HEK293 (cell line): ENCODE measurements around the gene RASAL2.

Source experiments
- CTCF ChIA-PET: fragments of 350-600 bp; formaldehyde crosslinking; extraction: SDS; loops from one replicate; lab custom pipeline; 2021; ENCODE audit warnings: antibody characterized with exemption; lab: Yijun Ruan, JAX
- POLR2A ChIA-PET: fragments of 300-600 bp; formaldehyde crosslinking; extraction: SDS; loops from one replicate; lab custom pipeline; 2020; ENCODE audit warnings: antibody characterized with exemption, inconsistent platforms; lab: Yijun Ruan, JAX
- H3K27ac ChIP-seq: fragments of 200-500 bp; sonication (Bioruptor generic); 2 replicates; pipeline ENCODE4 v1.5.1; 2014; ENCODE audit warnings: low read depth, low read length, control low read depth, inconsistent platforms; ENCODE audit errors: extremely low read depth
- H3K36me3 ChIP-seq, 2 experiments: fragments of 200-500 bp in 1 of 2; sonication (Bioruptor generic) in 1 of 2; 1 replicate in 1 of 2; 2 replicates in 1 of 2; pipeline ENCODE4 v1.5.1; 2014 to 2017; ENCODE audit warnings: inconsistent platforms in 2 of 2, low read length in 2 of 2; ENCODE audit not compliant: control insufficient read depth in 2 of 2, insufficient read depth in 1 of 2
- H3K4me1 ChIP-seq: fragments of 200-500 bp; sonication (Bioruptor generic); 2 replicates; pipeline ENCODE4 v1.5.1; 2014; ENCODE audit warnings: mild to moderate bottlenecking, low read length, inconsistent platforms; ENCODE audit not compliant: control insufficient read depth, insufficient read depth
- H3K4me3 ChIP-seq: 2 replicates; pipeline ENCODE4 v1.5.1; 2011; ENCODE audit warnings: low read depth, mild to moderate bottlenecking, control low read depth, low read length, moderate library complexity
- H3K9me3 ChIP-seq: fragments of 200-500 bp; sonication (Bioruptor generic); 2 replicates; pipeline ENCODE4 v1.5.1; 2014; ENCODE audit warnings: low read depth, low read length, inconsistent platforms; ENCODE audit not compliant: control insufficient read depth, insufficient read depth
- GLI4 ChIP-seq: fragments of 450-650 bp; formaldehyde crosslinking; IDR thresholded peaks from 2 replicates; pipeline ENCODE4 v1.5.1; 2016; ENCODE audit warnings: missing biosample characterization, missing genetic modification characterization
- GLIS1 ChIP-seq: fragments of 450-650 bp; formaldehyde crosslinking; IDR thresholded peaks from 2 replicates; pipeline ENCODE4 v1.5.1; 2016; ENCODE audit warnings: missing biosample characterization, missing genetic modification characterization
- KLF16 ChIP-seq: fragments of 450-650 bp; formaldehyde crosslinking; IDR thresholded peaks from 2 replicates; pipeline ENCODE4 v1.5.1; 2017; ENCODE audit warnings: missing biosample characterization, missing genetic modification characterization
- KLF7 ChIP-seq: fragments of 450-650 bp; formaldehyde crosslinking; IDR thresholded peaks from 2 replicates; pipeline ENCODE4 v1.5.1; 2016; ENCODE audit warnings: missing biosample characterization, missing genetic modification characterization, borderline replicate concordance
- OSR2 ChIP-seq: fragments of 450-650 bp; formaldehyde crosslinking; IDR thresholded peaks from 2 replicates; pipeline ENCODE4 v1.5.1; 2016; ENCODE audit warnings: missing biosample characterization, missing genetic modification characterization
- PRDM10 ChIP-seq: fragments of 450-650 bp; formaldehyde crosslinking; IDR thresholded peaks from 2 replicates; pipeline ENCODE4 v1.5.1; 2016; ENCODE audit warnings: missing biosample characterization, missing genetic modification characterization
- SP2 ChIP-seq: fragments of 450-650 bp; formaldehyde crosslinking; IDR thresholded peaks from 2 replicates; pipeline ENCODE4 v1.5.1; 2016; ENCODE audit warnings: missing biosample characterization, missing genetic modification characterization
- SP3 ChIP-seq: fragments of 450-650 bp; formaldehyde crosslinking; IDR thresholded peaks from 2 replicates; pipeline ENCODE4 v1.5.1; 2016; ENCODE audit warnings: missing biosample characterization, missing genetic modification characterization
- WT1 ChIP-seq: fragments of 450-650 bp; formaldehyde crosslinking; IDR thresholded peaks from 2 replicates; pipeline ENCODE4 v1.5.1; 2016; ENCODE audit warnings: missing biosample characterization, missing genetic modification characterization
- ZBTB6 ChIP-seq: fragments of 450-650 bp; formaldehyde crosslinking; IDR thresholded peaks from 2 replicates; pipeline ENCODE4 v1.5.1; 2017; ENCODE audit warnings: missing biosample characterization, missing genetic modification characterization
- ZBTB7A ChIP-seq: fragments of 450-650 bp; formaldehyde crosslinking; IDR thresholded peaks from 2 replicates; pipeline ENCODE4 v1.5.1; 2016; ENCODE audit warnings: low read depth, missing biosample characterization, missing genetic modification characterization
- ZEB2 ChIP-seq: fragments of 450-650 bp; formaldehyde crosslinking; IDR thresholded peaks from 2 replicates; pipeline ENCODE4 v1.5.1; 2016; ENCODE audit warnings: missing biosample characterization, missing genetic modification characterization
- ZFHX2 ChIP-seq: fragments of 450-650 bp; formaldehyde crosslinking; conservative IDR thresholded peaks from 2 replicates; pipeline ENCODE4 v1.5.1; 2016; ENCODE audit warnings: missing biosample characterization, missing genetic modification characterization
- ZFP69B ChIP-seq: fragments of 450-650 bp; formaldehyde crosslinking; IDR thresholded peaks from 2 replicates; pipeline ENCODE4 v1.5.1; 2016; ENCODE audit warnings: missing biosample characterization, missing genetic modification characterization
- ZNF266 ChIP-seq: fragments of 450-650 bp; formaldehyde crosslinking; IDR thresholded peaks from 2 replicates; pipeline ENCODE4 v1.5.1; 2016; ENCODE audit warnings: missing biosample characterization, missing genetic modification characterization, low read depth
- ZNF335 ChIP-seq: fragments of 450-650 bp; formaldehyde crosslinking; conservative IDR thresholded peaks from 2 replicates; pipeline ENCODE4 v1.5.1; 2016; ENCODE audit warnings: missing biosample characterization, missing genetic modification characterization
- ZNF423 ChIP-seq: fragments of 450-650 bp; formaldehyde crosslinking; IDR thresholded peaks from 2 replicates; pipeline ENCODE4 v1.5.1; 2016; ENCODE audit warnings: missing biosample characterization, missing genetic modification characterization
- ZNF629 ChIP-seq: fragments of 450-650 bp; formaldehyde crosslinking; IDR thresholded peaks from 2 replicates; pipeline ENCODE4 v1.5.1; 2017; ENCODE audit warnings: missing biosample characterization, missing genetic modification characterization
- ZNF664 ChIP-seq: fragments of 450-650 bp; formaldehyde crosslinking; IDR thresholded peaks from 2 replicates; pipeline ENCODE4 v1.5.1; 2016; ENCODE audit warnings: missing biosample characterization, missing genetic modification characterization
- ZNF747 ChIP-seq: fragments of 450-650 bp; formaldehyde crosslinking; IDR thresholded peaks from 2 replicates; pipeline ENCODE4 v1.5.1; 2016; ENCODE audit warnings: missing biosample characterization, missing genetic modification characterization
- ZSCAN23 ChIP-seq: fragments of 450-650 bp; formaldehyde crosslinking; IDR thresholded peaks from 2 replicates; pipeline ENCODE4 v1.5.1; 2016; ENCODE audit warnings: missing biosample characterization, missing genetic modification characterization
- TF ChIP-seq, protein P1 (sequence below): fragments of 450-650 bp; formaldehyde crosslinking; IDR thresholded peaks from 2 replicates; pipeline ENCODE4 v1.5.1; 2016; ENCODE audit warnings: missing biosample characterization, missing genetic modification characterization
- TF ChIP-seq, protein P2 (sequence below): fragments of 450-650 bp; formaldehyde crosslinking; optimal IDR thresholded peaks from 2 replicates; pipeline ENCODE3; 2016; ENCODE audit warnings: missing biosample characterization, mild to moderate bottlenecking, missing genetic modification characterization
- TF ChIP-seq, protein P3 (sequence below): fragments of 450-650 bp; formaldehyde crosslinking; IDR thresholded peaks from 2 replicates; pipeline ENCODE4 v1.5.1; 2016; ENCODE audit warnings: missing biosample characterization, missing genetic modification characterization
- TF ChIP-seq, protein P4 (sequence below): fragments of 450-650 bp; formaldehyde crosslinking; IDR thresholded peaks from 2 replicates; pipeline ENCODE4 v1.5.1; 2017; ENCODE audit warnings: missing biosample characterization, missing genetic modification characterization

RASAL2 gene

GRCh38 chr1:178093951-178094738 is at the start of gene RASAL2:
Gene RASAL2, plus strand, starts transcription at chr1:178094104. Its CDS starts 389 bp downstream, at chr1:178094493.
- Histone ChIP-seq H3K27ac (peak within 1 kb of the TSS; percentile 89), H3K4me1 (peaks cover 13% of the 10 kb centered on the region), H3K4me3 (peak within 1 kb of the TSS; percentile 99), H3K9me3 (no peaks in the 10 kb centered on the region), H3K36me3 (no peaks in the 10 kb centered on the region)
- CTCF ChIA-PET, result interaction anchor here (0.6 to 1.4 kb wide), 5 partner anchors 9 to 205 kb away, joined by 3 to 4 read pairs (median 3); no protein-coding TSS in a partner anchor
- POLR2A ChIA-PET, result interaction anchor here (1.0 to 1.7 kb wide), 3 partner anchors 15 to 80 kb away, joined by 4 to 7 read pairs (median 5); no protein-coding TSS in a partner anchor
- TF ChIP-seq KLF16 (tag by site-specific recombination) (peak; percentile 83; the same call in 1 of the 2 replicates), ZNF335 (tag by site-specific recombination) (peak; percentile 91), ZNF423 (tag by site-specific recombination) (no peak), SP3 (tag by site-specific recombination) (peak; percentile 88), ZBTB6 (tag by site-specific recombination) (peak; percentile 69), ZFP69B (tag by site-specific recombination) (peak; percentile 90), WT1 (tag by site-specific recombination) (peak; percentile 74), GLIS1 (tag by site-specific recombination) (peak; percentile 55), GLI4 (tag by site-specific recombination) (no peak), ZBTB7A (peak; percentile 49; the same call in 1 of the 2 replicates), ZNF747 (tag by site-specific recombination) (no peak), KLF7 (tag by site-specific recombination) (peak; percentile 22; the same call in 1 of the 2 replicates), ZNF629 (no peak), SP2 (tag by site-specific recombination) (peak; percentile 77), ZNF664 (tag by site-specific recombination) (no peak), ZEB2 (peak; percentile 27; the same call in 1 of the 2 replicates), PRDM10 (tag by site-specific recombination) (peak; percentile 69), OSR2 (tag by site-specific recombination) (peak; percentile 7; the same call in 1 of the 2 replicates), ZSCAN23 (tag by site-specific recombination) (no peak), ZFHX2 (tag by site-specific recombination) (peak; percentile 88), ZNF266 (tag by site-specific recombination) (no peak)
- TF ChIP-seq, protein P1, sequence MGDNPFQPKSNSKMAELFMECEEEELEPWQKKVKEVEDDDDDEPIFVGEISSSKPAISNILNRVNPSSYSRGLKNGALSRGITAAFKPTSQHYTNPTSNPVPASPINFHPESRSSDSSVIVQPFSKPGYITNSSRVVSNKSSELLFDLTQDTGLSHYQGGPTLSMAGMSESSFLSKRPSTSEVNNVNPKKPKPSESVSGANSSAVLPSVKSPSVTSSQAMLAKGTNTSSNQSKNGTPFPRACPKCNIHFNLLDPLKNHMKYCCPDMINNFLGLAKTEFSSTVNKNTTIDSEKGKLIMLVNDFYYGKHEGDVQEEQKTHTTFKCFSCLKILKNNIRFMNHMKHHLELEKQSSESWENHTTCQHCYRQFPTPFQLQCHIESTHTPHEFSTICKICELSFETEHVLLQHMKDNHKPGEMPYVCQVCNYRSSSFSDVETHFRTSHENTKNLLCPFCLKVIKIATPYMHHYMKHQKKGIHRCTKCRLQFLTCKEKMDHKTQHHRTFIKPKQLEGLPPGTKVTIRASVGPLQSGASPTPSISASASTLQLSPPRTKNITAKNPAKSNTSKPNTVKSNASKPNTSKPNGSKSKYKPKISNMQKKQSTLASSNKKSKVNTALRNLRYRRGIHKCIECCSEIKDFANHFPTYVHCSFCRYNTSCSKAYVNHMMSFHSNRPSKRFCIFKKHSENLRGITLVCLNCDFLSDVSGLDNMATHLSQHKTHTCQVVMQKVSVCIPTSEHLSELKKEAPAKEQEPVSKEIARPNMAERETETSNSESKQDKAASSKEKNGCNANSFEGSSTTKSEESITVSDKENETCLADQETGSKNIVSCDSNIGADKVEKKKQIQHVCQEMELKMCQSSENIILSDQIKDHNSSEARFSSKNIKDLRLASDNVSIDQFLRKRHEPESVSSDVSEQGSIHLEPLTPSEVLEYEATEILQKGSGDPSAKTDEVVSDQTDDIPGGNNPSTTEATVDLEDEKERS (tag by site-specific recombination), result no peak
- TF ChIP-seq, protein P2, sequence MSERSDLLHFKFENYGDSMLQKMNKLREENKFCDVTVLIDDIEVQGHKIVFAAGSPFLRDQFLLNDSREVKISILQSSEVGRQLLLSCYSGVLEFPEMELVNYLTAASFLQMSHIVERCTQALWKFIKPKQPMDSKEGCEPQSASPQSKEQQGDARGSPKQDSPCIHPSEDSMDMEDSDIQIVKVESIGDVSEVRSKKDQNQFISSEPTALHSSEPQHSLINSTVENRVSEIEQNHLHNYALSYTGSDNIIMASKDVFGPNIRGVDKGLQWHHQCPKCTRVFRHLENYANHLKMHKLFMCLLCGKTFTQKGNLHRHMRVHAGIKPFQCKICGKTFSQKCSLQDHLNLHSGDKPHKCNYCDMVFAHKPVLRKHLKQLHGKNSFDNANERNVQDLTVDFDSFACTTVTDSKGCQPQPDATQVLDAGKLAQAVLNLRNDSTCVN, result peak; percentile 92
- TF ChIP-seq, protein P3, sequence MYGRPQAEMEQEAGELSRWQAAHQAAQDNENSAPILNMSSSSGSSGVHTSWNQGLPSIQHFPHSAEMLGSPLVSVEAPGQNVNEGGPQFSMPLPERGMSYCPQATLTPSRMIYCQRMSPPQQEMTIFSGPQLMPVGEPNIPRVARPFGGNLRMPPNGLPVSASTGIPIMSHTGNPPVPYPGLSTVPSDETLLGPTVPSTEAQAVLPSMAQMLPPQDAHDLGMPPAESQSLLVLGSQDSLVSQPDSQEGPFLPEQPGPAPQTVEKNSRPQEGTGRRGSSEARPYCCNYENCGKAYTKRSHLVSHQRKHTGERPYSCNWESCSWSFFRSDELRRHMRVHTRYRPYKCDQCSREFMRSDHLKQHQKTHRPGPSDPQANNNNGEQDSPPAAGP (tag by site-specific recombination), result peak; percentile 52; the same call in 1 of the 2 replicates
- TF ChIP-seq, protein P4, sequence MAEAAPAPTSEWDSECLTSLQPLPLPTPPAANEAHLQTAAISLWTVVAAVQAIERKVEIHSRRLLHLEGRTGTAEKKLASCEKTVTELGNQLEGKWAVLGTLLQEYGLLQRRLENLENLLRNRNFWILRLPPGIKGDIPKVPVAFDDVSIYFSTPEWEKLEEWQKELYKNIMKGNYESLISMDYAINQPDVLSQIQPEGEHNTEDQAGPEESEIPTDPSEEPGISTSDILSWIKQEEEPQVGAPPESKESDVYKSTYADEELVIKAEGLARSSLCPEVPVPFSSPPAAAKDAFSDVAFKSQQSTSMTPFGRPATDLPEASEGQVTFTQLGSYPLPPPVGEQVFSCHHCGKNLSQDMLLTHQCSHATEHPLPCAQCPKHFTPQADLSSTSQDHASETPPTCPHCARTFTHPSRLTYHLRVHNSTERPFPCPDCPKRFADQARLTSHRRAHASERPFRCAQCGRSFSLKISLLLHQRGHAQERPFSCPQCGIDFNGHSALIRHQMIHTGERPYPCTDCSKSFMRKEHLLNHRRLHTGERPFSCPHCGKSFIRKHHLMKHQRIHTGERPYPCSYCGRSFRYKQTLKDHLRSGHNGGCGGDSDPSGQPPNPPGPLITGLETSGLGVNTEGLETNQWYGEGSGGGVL (tag by site-specific recombination), result peak; percentile 91
